Activated naive CD4-positive, alpha-beta T cell treated with anti-CD3 and anti-CD28 coated beads for 36 hours (primary cell): ENCODE measurements around the gene DPF3. TPM values are rescaled to one million over a fixed set of nuclear protein-coding genes. Genes with fewer than 3 reads are reported as not detected.

Source experiments
- CTCF ChIA-PET: fragments of 350-600 bp; sonication (Branson Sonifier 250); formaldehyde crosslinking; loops from one replicate; lab custom pipeline; 2021; ENCODE audit warnings: antibody characterized with exemption; lab: Charles Lee
- DNase-seq: peaks from one replicate; pipeline ENCODE4 v3.0.0-alpha.2; 2020
- H3K27ac Mint-ChIP-seq: one replicate; pipeline ENCODE4 v1.8.0; 2021; ENCODE audit warnings: mild to moderate bottlenecking, mixed read lengths
- H3K27me3 Mint-ChIP-seq: one replicate; pipeline ENCODE4 v1.8.0; 2021; ENCODE audit warnings: low read depth, mixed read lengths
- H3K36me3 Mint-ChIP-seq: one replicate; pipeline ENCODE4 v1.8.0; 2021; ENCODE audit warnings: low read depth, mixed read lengths
- H3K4me1 Mint-ChIP-seq: one replicate; pipeline ENCODE4 v1.8.0; 2021; ENCODE audit warnings: low read depth, mixed read lengths
- H3K4me3 Mint-ChIP-seq: one replicate; pipeline ENCODE4 v1.8.0; 2021; ENCODE audit warnings: mild to moderate bottlenecking, moderate library complexity, mixed read lengths
- H3K9me3 Mint-ChIP-seq: one replicate; pipeline ENCODE4 v1.8.0; 2021; ENCODE audit warnings: mixed read lengths
- intact Hi-C: fragments of 100-400 bp; cut with micrococcal nuclease; formaldehyde crosslinking; loops from one replicate; pipeline ENCODE4 v1.15.1; 2023
- total RNA-seq, 2 experiments: library from RNA; stranded (reverse); gene quantifications; one replicate each; pipeline ENCODE4 v1.2.3, GENCODE V29; 2021

Gene DPF3
- total RNA-seq, 2 experiments from 2014 or later = 0.29 to 0.47 TPM

DNA sequence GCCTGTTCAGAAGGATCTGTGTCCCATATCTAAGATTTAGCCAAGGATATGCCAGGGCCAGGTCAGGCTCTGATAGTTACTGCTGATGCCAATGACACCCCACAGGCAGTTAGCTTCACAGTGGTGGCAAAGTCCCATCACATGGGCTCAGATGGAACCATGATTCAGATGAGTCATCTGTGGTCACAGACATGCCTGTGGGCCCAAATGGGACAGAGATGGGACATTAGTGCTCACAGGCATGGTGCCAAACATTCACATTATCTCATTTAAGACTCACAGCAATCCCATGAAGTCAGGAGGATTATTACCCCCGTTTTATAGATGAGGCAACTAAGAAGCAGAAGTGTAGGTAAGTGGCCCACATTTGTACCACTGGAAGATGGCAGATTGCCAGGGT, 207.8 kb downstream of the DPF3 start:
- CTCF ChIA-PET = no interaction called here
- Mint-ChIP-seq H3K9me3 (no peaks in the 10 kb centered on the region), H3K27ac (no peak overlapping the region), H3K4me3 (no peak overlapping the region), H3K36me3 (no peaks in the 10 kb centered on the region), H3K4me1 (no peaks in the 10 kb centered on the region), H3K27me3 (no peaks in the 10 kb centered on the region)
- DNase-seq = no peak
- intact Hi-C loops = no loop called here

DNA sequence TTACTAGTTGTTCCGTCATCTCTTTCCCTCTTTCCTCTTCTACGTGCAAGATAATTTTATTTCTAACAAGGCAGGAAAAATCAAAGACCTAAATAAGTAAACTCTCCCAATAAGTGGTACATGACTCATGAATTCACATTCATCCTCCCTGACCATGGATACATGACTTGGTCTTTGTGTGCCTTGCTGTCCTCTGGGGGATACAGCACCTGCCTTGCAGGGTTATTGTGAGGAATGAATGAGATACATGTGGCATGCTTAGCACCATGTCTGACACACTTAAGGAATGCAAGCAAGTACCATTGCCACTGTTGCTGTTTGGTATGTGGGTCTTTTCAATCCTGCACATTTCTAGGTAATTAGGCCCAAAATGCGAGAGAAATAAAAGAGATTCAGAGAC, 208.4 kb downstream of the DPF3 start:
- no peaks in the 10 kb centered on the region for H3K4me1 Mint-ChIP-seq
- H3K36me3 Mint-ChIP-seq = no peaks in the 10 kb centered on the region
- H3K27me3 Mint-ChIP-seq = no peaks in the 10 kb centered on the region
- intact Hi-C loops = no loop called here
- no peak overlapping the region for H3K27ac Mint-ChIP-seq
- no peak overlapping the region for H3K4me3 Mint-ChIP-seq
- H3K9me3 Mint-ChIP-seq = no peaks in the 10 kb centered on the region
- no peak for DNase-seq
- CTCF ChIA-PET = no interaction called here

GRCh38 chr14:72683787-72684186, 210.1 kb downstream of the DPF3 start:
- CTCF ChIA-PET = interaction anchor here (1.5 kb wide), 1 partner anchor 222 kb away, joined by 6 read pairs; no protein-coding TSS in a partner anchor
- H3K27ac Mint-ChIP-seq = no peak overlapping the region
- H3K27me3 Mint-ChIP-seq = no peaks in the 10 kb centered on the region
- intact Hi-C loops = no loop called here
- H3K4me3 Mint-ChIP-seq = no peak overlapping the region
- no peaks in the 10 kb centered on the region for H3K4me1 Mint-ChIP-seq
- DNase-seq = no peak
- no peaks in the 10 kb centered on the region for H3K36me3 Mint-ChIP-seq
- H3K9me3 Mint-ChIP-seq = no peaks in the 10 kb centered on the region

GRCh38 chr14:72682188-72682587, 211.7 kb downstream of the DPF3 start:
- no peaks in the 10 kb centered on the region for H3K36me3 Mint-ChIP-seq
- DNase-seq = no peak
- H3K4me3 Mint-ChIP-seq = no peak overlapping the region
- no peak overlapping the region for H3K27ac Mint-ChIP-seq
- CTCF ChIA-PET = no interaction called here
- no peaks in the 10 kb centered on the region for H3K4me1 Mint-ChIP-seq
- no peaks in the 10 kb centered on the region for H3K9me3 Mint-ChIP-seq
- H3K27me3 Mint-ChIP-seq = no peaks in the 10 kb centered on the region
- intact Hi-C loops = no loop called here

DNA sequence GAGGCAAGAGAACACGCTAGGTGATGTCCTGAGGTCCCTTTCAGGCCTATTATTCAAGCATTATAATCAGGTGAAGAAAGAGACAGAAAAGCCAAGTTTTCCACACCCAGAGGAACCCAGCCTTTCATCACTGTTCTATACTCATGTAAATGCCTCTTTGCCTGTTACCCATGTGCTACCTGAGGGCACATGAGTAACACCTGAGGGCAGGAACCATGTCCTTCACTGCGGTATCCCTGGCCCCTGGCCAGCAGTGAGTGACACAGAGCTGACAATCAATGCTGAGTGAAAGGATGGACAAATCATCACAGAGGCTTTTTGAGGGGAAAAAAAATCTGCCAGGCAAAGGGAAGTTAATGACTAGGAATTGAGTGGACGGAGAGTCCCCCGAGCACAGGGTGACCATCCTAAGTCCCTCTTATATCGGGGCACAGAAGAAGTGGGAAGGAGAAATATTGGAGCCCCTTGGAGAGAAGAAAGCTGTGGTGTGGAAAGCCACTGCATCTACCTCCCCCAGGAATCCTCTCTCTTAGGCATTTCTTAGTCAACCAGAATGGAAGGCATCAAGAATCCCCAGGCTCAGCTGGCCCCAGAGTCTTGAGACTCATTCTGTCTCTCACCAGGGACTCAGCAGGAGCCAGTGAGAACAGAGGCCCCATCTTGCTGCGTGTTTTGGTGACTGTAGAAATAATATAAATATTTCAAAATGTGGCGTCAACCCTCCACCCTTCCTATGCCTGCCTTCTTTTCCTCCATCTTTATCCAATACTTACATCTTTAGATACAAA, 212.9 kb downstream of the DPF3 start:
- peaks cover 4% of the 10 kb centered on the region for H3K9me3 Mint-ChIP-seq
- H3K36me3 Mint-ChIP-seq = no peaks in the 10 kb centered on the region
- H3K27me3 Mint-ChIP-seq = no peaks in the 10 kb centered on the region
- no peak overlapping the region for H3K27ac Mint-ChIP-seq
- CTCF ChIA-PET = no interaction called here
- H3K4me3 Mint-ChIP-seq = no peak overlapping the region
- intact Hi-C loops = no loop called here
- no peaks in the 10 kb centered on the region for H3K4me1 Mint-ChIP-seq
- DNase-seq = no peak

GRCh38 chr14:72679536-72680151, 214.3 kb downstream of the DPF3 start:
- DNase-seq = no peak
- Mint-ChIP-seq H3K9me3 (peaks cover 4% of the 10 kb centered on the region), H3K27me3 (no peaks in the 10 kb centered on the region), H3K4me3 (no peak overlapping the region), H3K27ac (no peak overlapping the region), H3K36me3 (no peaks in the 10 kb centered on the region), H3K4me1 (no peaks in the 10 kb centered on the region)
- CTCF ChIA-PET = no interaction called here
- intact Hi-C loops = no loop called here

- intact Hi-C loops = no loop called here
- CTCF ChIA-PET = no interaction called here
- H3K4me1 Mint-ChIP-seq = no peaks in the 10 kb centered on the region
Observed at GRCh38 chr14:72679141-72679535, 214.8 kb downstream of the DPF3 start.

GRCh38 chr14:72678356-72678755, 215.5 kb downstream of the DPF3 start:
- H3K4me1 Mint-ChIP-seq = no peaks in the 10 kb centered on the region
- no peaks in the 10 kb centered on the region for H3K36me3 Mint-ChIP-seq
- no peak overlapping the region for H3K4me3 Mint-ChIP-seq
- no peak for DNase-seq
- H3K9me3 Mint-ChIP-seq = peaks cover 4% of the 10 kb centered on the region
- CTCF ChIA-PET = no interaction called here
- intact Hi-C loops = no loop called here
- no peaks in the 10 kb centered on the region for H3K27me3 Mint-ChIP-seq
- H3K27ac Mint-ChIP-seq = no peak overlapping the region

More at GRCh38 chr14:72679141-72679535, 214.8 kb downstream of the DPF3 start:
- Mint-ChIP-seq H3K36me3 (no peaks in the 10 kb centered on the region), H3K9me3 (peaks cover 4% of the 10 kb centered on the region), H3K27me3 (no peaks in the 10 kb centered on the region), H3K4me3 (no peak overlapping the region), H3K27ac (no peak overlapping the region)
- no peak for DNase-seq

GRCh38 chr14:72677664-72678063, 216.2 kb downstream of the DPF3 start:
- no peak for DNase-seq
- no peak overlapping the region for H3K27ac Mint-ChIP-seq
- CTCF ChIA-PET = no interaction called here
- H3K4me1 Mint-ChIP-seq = no peaks in the 10 kb centered on the region
- no peaks in the 10 kb centered on the region for H3K27me3 Mint-ChIP-seq
- H3K9me3 Mint-ChIP-seq = peaks cover 4% of the 10 kb centered on the region
- H3K4me3 Mint-ChIP-seq = no peak overlapping the region
- H3K36me3 Mint-ChIP-seq = no peaks in the 10 kb centered on the region
- intact Hi-C loops = no loop called here

DNA sequence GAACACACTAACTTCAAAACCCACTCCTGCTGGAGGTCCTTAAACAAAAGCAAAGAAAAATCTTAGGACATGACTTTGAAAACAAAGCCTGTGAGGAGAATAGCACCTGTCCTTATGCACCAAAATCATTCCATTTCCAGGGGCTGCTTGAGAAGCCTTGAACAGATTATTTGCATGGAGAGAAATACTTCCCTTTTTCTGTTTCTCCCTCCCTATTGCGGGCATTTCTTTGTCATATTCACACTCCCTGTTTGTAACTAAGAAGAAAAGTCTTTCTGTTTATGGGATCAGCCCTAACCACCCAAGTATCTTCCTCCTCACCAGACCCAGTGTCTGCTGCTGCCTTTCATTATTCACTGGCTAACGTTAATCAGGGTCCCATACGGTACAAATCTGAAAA, 218.8 kb downstream of the DPF3 start:
- H3K36me3 Mint-ChIP-seq = peaks cover under 1% of the 10 kb centered on the region
- DNase-seq = no peak
- H3K27me3 Mint-ChIP-seq = peaks cover 6% of the 10 kb centered on the region
- no peak overlapping the region for H3K27ac Mint-ChIP-seq
- CTCF ChIA-PET = no interaction called here
- H3K9me3 Mint-ChIP-seq = peaks cover 4% of the 10 kb centered on the region
- H3K4me1 Mint-ChIP-seq = no peaks in the 10 kb centered on the region
- H3K4me3 Mint-ChIP-seq = no peak overlapping the region
- intact Hi-C loops = no loop called here

GRCh38 chr14:72673179-72673578, 220.7 kb downstream of the DPF3 start:
- no peak for DNase-seq
- Mint-ChIP-seq H3K9me3 (peaks cover 4% of the 10 kb centered on the region), H3K27me3 (peaks cover 7% of the 10 kb centered on the region), H3K4me1 (no peaks in the 10 kb centered on the region), H3K27ac (no peak overlapping the region), H3K36me3 (peaks cover 2% of the 10 kb centered on the region), H3K4me3 (no peak overlapping the region)
- intact Hi-C loops = no loop called here
- CTCF ChIA-PET = no interaction called here

- Mint-ChIP-seq H3K4me3 (no peak overlapping the region), H3K9me3 (no peaks in the 10 kb centered on the region), H3K4me1 (no peaks in the 10 kb centered on the region), H3K27me3 (peaks cover 7% of the 10 kb centered on the region), H3K27ac (no peak overlapping the region), H3K36me3 (peaks cover 2% of the 10 kb centered on the region)
- intact Hi-C loops = no loop called here
- CTCF ChIA-PET = no interaction called here
- DNase-seq = no peak
Observed at GRCh38 chr14:72666610-72667009, 227.3 kb downstream of the DPF3 start.

- intact Hi-C loops = no loop called here
- Mint-ChIP-seq H3K36me3 (peaks cover 2% of the 10 kb centered on the region), H3K4me3 (no peak overlapping the region)
Observed at GRCh38 chr14:72665259-72665658, 228.6 kb downstream of the DPF3 start.

More at GRCh38 chr14:72665259-72665658, 228.6 kb downstream of the DPF3 start:
- Mint-ChIP-seq H3K27ac (no peak overlapping the region), H3K4me1 (no peaks in the 10 kb centered on the region), H3K9me3 (no peaks in the 10 kb centered on the region), H3K27me3 (peaks cover 2% of the 10 kb centered on the region)
- CTCF ChIA-PET = no interaction called here
- DNase-seq = no peak
